IPS DF 6.9 (cell line): ENCODE results near the gene SRRM4.

Experiments used
- DNase-seq: peaks from one replicate; pipeline ENCODE4 v3.0.0-alpha.2; 2013; ENCODE audit warnings: low read depth, low spot score
- H3K27ac ChIP-seq: one replicate; pipeline ENCODE4 v1.5.1; 2013; ENCODE audit warnings: low read length, control low read depth
- H3K27me3 ChIP-seq: 2 replicates; pipeline ENCODE4 v1.6.1; 2013; ENCODE audit warnings: mild to moderate bottlenecking, low read length; ENCODE audit not compliant: control insufficient read depth, insufficient read depth
- H3K36me3 ChIP-seq: 2 replicates; pipeline ENCODE4 v1.6.1; 2013; ENCODE audit warnings: low read length; ENCODE audit not compliant: control insufficient read depth, insufficient read depth
- H3K4me1 ChIP-seq: 2 replicates; pipeline ENCODE4 v1.6.1; 2013; ENCODE audit warnings: low read length; ENCODE audit not compliant: control insufficient read depth, insufficient read depth
- H3K4me3 ChIP-seq: 2 replicates; pipeline ENCODE4 v1.5.1; 2013; ENCODE audit warnings: mild to moderate bottlenecking, low read length
- H3K9me3 ChIP-seq: 2 replicates; pipeline ENCODE4 v1.6.1; 2013; ENCODE audit warnings: low read length, inconsistent platforms; ENCODE audit not compliant: control insufficient read depth, insufficient read depth
- WGBS: extraction: QIAGEN DNeasy Blood & Tissue Kit; methylation state at CpG from one replicate; pipeline ENCODE4 v1.1.7; 2013; ENCODE audit warnings: mixed read lengths, missing lambda C conversion rate; ENCODE audit not compliant: insufficient read length, insufficient coverage; 5-methylcytosine and 5-hydroxymethylcytosine counted together

SRRM4 gene

DNA sequence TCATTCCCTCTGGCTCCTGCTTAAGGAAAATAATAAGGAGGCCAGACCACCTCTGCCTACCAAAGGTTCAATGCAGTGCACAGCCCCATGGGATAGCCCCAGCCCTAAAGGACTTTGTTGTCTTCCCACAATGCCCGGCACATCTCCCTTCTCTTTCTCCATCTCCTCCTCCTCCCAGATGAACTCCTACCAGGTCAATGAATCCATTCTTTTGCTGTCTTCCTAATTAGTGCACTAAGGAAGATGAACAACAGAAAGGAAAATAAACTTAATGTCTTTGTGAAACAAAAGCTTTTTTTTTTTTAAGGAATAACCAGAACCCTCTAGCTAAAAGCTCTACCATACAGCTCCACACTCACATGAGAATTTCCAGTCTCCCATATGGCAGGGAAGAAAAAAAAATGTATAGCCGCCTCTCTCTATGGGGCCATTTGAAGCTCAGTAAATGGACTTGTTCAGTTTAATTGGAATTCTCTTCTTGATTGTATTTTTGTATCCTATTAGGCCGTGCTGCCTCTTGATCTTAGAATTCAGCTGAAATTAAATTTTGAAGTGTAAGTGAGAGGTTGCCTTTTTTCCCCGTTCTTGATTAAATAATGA, 155.6 kb downstream of the SRRM4 start:
- no CpG with 5 or more reads among the region's 4 CpGs for WGBS
- DNase-seq, result no peak
- H3K27me3 ChIP-seq, result no peaks in the 10 kb centered on the region
- H3K27ac ChIP-seq, result no peak overlapping the region
- H3K36me3 ChIP-seq, result no peaks in the 10 kb centered on the region
- no peak overlapping the region for H3K4me3 ChIP-seq
- no peaks in the 10 kb centered on the region for H3K4me1 ChIP-seq
- H3K9me3 ChIP-seq, result peaks cover 3% of the 10 kb centered on the region; the same call in 1 of the 2 replicates

DNA sequence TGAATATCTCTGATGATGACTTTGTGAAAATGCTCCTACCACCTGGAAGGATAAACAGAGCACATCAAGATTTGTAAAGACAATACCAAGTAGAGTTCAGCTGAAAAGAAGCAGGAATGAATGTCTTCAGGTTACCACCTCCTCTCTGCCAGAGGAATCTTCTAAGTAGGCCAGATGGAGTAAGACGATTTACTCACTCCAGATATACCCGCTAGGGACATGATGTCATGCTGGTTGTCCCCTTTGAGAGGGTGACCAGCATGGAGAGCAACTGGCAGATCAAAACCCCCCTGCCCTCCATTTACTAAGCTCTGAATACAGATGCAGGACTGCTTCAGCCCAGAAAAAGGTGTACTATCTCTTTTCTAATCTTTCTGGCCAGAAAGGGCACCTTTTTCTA, 158.1 kb downstream of the SRRM4 start:
- Histone ChIP-seq H3K4me1 (no peaks in the 10 kb centered on the region), H3K9me3 (no peaks in the 10 kb centered on the region), H3K36me3 (no peaks in the 10 kb centered on the region), H3K4me3 (no peak overlapping the region), H3K27ac (no peak overlapping the region), H3K27me3 (no peaks in the 10 kb centered on the region)
- WGBS, result no CpG with 5 or more reads among the region's 2 CpGs
- DNase-seq, result no peak

DNA sequence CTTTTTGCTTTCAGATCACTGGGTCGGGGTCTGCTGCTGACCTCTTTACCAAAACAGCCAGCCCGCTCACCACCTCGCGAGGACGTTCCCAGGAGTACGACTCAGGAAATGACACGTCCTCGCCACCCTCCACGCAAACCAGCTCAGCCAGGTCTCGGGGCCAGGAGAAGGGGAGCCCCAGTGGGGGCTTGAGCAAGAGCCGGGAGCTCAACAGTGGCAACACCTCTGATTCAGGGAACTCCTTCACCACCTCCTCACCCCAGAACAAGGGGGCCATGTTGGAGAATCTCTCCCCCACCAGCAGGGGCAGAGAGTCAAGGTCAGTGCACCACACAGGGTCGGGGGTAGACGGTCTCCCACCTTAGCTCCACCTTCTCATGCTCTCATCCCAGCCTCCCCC, 164.0 kb downstream of the SRRM4 start:
- no peak for DNase-seq
- no CpG with 5 or more reads among the region's 13 CpGs for WGBS
- H3K36me3 ChIP-seq, result no peaks in the 10 kb centered on the region

DNA sequence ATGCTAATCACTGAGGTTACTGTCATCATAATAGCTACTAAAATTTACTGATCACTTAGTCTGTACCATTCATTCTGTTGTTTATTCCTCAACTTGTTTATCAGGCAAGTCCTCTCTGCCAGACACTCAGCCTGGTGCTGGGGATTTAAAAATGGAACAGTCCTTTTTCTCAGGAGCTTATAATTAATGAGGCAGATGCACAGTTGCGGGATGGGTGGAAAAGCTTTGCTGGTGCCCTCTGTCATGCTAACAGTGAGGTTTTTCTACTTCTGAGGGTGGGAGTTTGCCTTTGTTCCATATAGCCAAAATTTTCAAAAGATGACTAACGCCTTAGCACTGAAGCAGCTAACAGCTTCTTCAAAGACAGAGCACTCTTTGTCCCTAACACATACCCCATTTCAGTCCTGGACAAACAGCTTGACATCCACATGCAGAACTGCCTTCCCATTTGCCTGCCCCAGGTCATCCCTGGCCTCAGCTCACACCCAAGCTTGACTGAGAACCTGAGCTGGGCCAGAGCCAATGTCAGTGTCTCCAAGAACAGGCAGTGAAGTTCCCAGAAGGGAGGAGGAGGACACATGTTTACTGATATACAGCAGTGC, 166.6 kb downstream of the SRRM4 start:
- H3K9me3 ChIP-seq, result no peaks in the 10 kb centered on the region
- no peak overlapping the region for H3K4me3 ChIP-seq
- no peak overlapping the region for H3K27ac ChIP-seq
- DNase-seq, result no peak
- no CpG with 5 or more reads among the region's 2 CpGs for WGBS
- peaks cover 2% of the 10 kb centered on the region for H3K4me1 ChIP-seq
- H3K36me3 ChIP-seq, result no peaks in the 10 kb centered on the region
- H3K27me3 ChIP-seq, result no peaks in the 10 kb centered on the region

More for the DNA sequence above, 164.0 kb downstream of the SRRM4 start:
- H3K4me1 ChIP-seq, result peaks cover 2% of the 10 kb centered on the region
- no peak overlapping the region for H3K4me3 ChIP-seq
- H3K27ac ChIP-seq, result no peak overlapping the region
- H3K9me3 ChIP-seq, result no peaks in the 10 kb centered on the region
- H3K27me3 ChIP-seq, result no peaks in the 10 kb centered on the region

DNA sequence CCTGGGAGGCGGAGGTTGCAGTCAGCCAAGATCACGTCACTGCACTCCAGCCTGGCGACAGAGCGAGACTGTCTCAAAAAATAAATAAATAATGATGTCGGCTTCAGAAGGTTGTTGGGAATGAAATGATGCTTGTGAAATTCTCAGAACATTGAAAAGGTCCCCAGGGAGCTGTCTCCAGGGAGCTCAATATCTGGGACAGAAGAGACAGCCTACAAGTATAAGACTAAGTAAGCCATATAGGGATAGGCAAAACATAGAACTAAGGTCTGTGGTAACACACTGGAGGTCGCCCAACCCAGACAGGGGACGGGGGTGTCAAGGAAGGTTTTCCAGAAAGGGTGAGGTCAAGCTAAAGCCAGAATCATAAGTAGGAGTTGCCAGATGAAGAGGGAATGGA, 167.9 kb downstream of the SRRM4 start:
- no peaks in the 10 kb centered on the region for H3K36me3 ChIP-seq
- no peaks in the 10 kb centered on the region for H3K27me3 ChIP-seq
- H3K27ac ChIP-seq, result no peak overlapping the region
- no peak for DNase-seq
- peaks cover 2% of the 10 kb centered on the region for H3K4me1 ChIP-seq
- WGBS, result no CpG with 5 or more reads among the region's 7 CpGs
- no peak overlapping the region for H3K4me3 ChIP-seq
- no peaks in the 10 kb centered on the region for H3K9me3 ChIP-seq

DNA sequence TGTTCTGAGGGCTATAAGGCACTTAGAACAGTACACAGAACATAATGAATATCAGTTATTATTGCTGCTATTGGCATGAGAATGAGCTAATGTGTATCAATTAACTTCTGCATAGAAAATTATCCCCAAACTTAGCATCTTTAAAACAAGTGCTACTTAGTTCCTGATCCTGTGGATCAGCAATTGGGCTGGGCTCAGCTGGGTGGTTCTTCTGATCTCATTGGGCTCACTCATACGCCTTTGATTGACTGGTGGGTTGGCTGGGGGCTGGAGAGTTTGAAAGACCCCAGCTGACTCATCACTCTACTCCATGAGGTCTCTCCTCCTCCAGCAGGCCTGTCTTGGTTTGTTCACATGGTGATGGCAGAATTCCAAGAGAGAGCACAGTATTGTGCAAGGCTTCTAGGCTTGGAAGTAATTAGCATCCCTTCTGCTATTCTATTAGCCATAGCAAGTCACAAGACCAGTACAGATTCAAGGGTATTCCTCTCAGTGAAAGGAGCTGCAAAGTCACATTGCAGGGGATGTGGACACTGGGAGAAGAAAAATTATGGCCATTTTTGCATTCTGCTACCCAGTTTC, 170.2 kb downstream of the SRRM4 start:
- DNase-seq, result no peak
- Histone ChIP-seq H3K4me1 (no peaks in the 10 kb centered on the region), H3K27me3 (no peaks in the 10 kb centered on the region), H3K9me3 (no peaks in the 10 kb centered on the region), H3K4me3 (no peak overlapping the region), H3K36me3 (no peaks in the 10 kb centered on the region), H3K27ac (no peak overlapping the region)
- WGBS, result no CpG with 5 or more reads among the region's 1 CpG

DNA sequence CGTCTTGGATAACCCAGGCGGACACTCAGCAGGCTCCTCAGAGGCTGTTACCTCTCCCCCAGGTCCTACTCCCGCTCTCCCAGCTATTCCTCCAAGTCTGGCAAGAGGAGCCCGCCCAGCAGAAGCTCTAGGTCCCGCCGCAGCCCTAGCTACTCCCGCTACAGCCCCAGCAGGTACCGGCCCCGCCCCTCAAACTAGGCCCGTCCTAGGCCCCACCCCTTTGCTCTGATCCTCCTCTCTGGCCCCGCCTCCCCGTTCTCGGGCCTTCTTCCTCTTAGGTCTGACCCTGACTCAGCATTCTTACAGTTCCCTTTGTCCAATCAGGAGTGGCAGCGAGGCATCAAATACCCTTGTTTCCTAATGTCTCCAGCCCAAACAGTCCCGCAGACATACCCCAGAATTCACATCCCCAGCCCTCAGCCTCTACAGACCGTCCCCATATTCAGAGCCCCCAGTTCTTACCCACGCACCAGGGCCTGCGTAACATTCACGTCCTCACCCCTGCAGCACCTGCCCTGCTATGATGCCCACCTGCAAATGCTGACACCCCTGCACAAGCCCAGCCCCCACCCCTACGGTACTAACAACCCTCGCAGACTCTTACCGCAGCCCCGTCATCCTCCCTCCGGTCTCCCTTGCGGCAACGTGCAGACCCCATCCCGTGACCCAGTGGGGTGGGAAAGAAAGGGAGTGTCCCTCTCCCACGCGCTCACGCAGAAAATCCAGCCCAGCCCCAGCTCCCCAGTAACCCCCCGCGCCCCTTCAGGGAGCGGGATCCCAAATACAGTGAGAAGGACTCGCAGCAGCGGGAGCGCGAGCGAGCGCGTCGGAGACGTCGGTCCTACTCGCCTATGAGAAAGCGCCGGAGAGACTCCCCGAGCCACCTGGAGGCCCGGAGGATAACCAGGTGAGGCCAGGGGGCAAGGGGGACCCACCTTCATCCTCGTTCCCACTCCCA, 172.4 kb downstream of the SRRM4 start:
- Histone ChIP-seq H3K4me1 (no peaks in the 10 kb centered on the region), H3K27ac (no peak overlapping the region), H3K27me3 (no peaks in the 10 kb centered on the region), H3K4me3 (peak overlapping the region; percentile 59; the same call in 1 of the 2 replicates), H3K36me3 (no peaks in the 10 kb centered on the region), H3K9me3 (no peaks in the 10 kb centered on the region)
- peak; percentile 95 for DNase-seq
- WGBS, result no CpG with 5 or more reads among the region's 49 CpGs

DNA sequence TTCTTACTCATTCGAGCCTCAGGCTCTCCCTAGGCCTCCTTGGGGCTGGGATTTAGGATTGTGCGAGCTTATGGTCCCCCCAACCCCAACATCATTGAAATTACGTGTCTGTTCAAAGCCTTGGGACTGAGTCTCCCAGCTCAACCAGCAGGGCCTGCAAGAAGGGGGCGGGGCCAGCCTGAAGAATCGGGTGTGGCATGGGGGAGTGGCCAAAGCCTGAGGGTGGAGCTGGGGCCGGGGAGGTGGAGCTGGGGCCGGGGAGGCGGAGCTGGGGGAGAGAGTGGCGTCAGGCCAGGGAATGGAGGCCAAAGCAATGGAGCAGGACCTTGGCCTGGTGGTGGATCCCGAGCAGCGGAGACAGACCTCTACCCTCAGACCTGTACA, 173.1 kb downstream of the SRRM4 start:
- no CpG with 5 or more reads among the region's 11 CpGs for WGBS
- no peaks in the 10 kb centered on the region for H3K4me1 ChIP-seq
- peak; percentile 61 for DNase-seq
- H3K4me3 ChIP-seq, result peak overlapping the region; percentile 59; the same call in 1 of the 2 replicates
- no peaks in the 10 kb centered on the region for H3K9me3 ChIP-seq
- H3K27ac ChIP-seq, result no peak overlapping the region
- no peaks in the 10 kb centered on the region for H3K27me3 ChIP-seq
- no peaks in the 10 kb centered on the region for H3K36me3 ChIP-seq

DNA sequence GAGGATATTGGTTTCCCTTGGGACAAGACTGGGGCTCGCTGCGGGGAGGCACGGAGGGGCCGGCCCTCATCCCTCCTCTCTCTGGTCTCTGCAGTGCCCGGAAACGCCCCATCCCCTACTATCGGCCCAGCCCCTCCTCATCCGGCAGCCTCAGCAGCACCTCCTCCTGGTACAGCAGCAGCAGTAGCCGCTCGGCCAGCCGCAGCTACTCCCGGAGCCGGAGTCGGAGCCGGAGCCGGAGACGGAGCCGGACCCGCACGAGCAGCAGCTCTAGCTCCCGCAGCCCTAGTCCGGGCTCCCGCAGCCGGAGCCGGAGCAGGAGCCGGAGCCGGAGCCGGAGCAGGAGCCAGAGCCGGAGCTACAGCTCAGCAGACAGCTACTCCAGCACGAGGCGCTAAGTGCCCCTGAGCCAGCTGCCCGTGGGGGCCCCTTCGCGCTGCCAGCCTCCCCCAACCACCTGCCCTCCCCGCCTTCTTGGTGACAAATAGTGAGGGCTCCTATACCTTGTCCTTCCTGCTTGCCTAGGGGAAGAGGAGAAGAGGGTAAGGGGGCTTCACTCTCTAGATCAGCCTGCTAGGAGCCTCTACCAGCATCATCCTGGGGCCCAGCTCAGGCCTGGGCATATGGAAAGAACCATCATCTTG, 175.2 kb downstream of the SRRM4 start:
- Histone ChIP-seq H3K9me3 (no peaks in the 10 kb centered on the region), H3K4me1 (no peaks in the 10 kb centered on the region), H3K4me3 (no peak overlapping the region), H3K27ac (no peak overlapping the region), H3K36me3 (no peaks in the 10 kb centered on the region), H3K27me3 (no peaks in the 10 kb centered on the region)
- no peak for DNase-seq
- no CpG with 5 or more reads among the region's 35 CpGs for WGBS

DNA sequence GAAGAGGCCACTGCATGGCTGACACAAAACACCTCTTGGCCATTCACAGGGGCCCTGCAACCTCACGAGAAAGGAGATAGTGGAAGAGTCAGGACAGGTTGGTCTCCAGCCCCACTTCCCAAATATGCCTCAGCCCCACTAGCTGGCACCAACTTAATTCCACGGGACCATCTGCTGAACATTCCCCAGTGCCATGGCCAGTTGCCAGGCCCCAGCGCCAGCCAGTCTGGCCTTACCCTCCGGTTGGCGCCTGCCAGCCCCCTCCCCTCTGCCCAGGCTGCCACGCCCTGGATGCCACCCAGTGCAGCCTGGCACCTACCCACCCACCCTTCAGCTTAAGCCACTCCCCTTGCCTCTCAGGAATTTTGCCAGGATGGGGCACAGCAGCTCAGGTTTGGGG, 176.2 kb downstream of the SRRM4 start:
- Histone ChIP-seq H3K36me3 (no peaks in the 10 kb centered on the region), H3K27me3 (no peaks in the 10 kb centered on the region), H3K27ac (no peak overlapping the region), H3K9me3 (no peaks in the 10 kb centered on the region), H3K4me3 (no peak overlapping the region), H3K4me1 (no peaks in the 10 kb centered on the region)
- WGBS, result no CpG with 5 or more reads among the region's 6 CpGs
- no peak for DNase-seq
